Panc1 (cell line): ENCODE measurements around the gene MARS2. TPM values are rescaled to one million over a fixed set of nuclear protein-coding genes. Genes with fewer than 3 reads are reported as not detected.

Experiments used
- ATAC-seq: fragments of 200-7000 bp; cut with Tn5 transposase; 2 replicates; pipeline ENCODE4 v1.9.1; 2020; ENCODE audit warnings: mild to moderate bottlenecking, moderate library complexity
- BruUV-seq: library from RNA; stranded (reverse); fragments of 400-500 nt; replicated peaks from 2 replicates; lab custom pipeline; 2021; lab: Mats Ljungman, UMichigan
- CTCF ChIA-PET: fragments of 300-600 bp; sonication (Branson Sonifier 250); formaldehyde crosslinking; loops from one replicate; lab custom pipeline; 2022; ENCODE audit warnings: antibody characterized with exemption; lab: Charles Lee
- POLR2A ChIA-PET: fragments of 300-600 bp; sonication (Branson Sonifier 250); formaldehyde crosslinking; loops from one replicate; lab custom pipeline; 2022; ENCODE audit warnings: antibody characterized with exemption; lab: Charles Lee
- DNase-seq: peaks from one replicate; pipeline ENCODE4 v3.0.0-alpha.2; 2010; ENCODE audit warnings: low read depth, low spot score
- H3K27ac ChIP-seq: 2 replicates; pipeline ENCODE4 v1.5.1; 2011; ENCODE audit warnings: mild to moderate bottlenecking, low read length, inconsistent platforms
- H3K27me3 ChIP-seq: fragments of 200-500 bp; sonication (Bioruptor generic); 2 replicates; pipeline ENCODE4 v1.6.0; 2014; ENCODE audit warnings: low read length, inconsistent platforms; ENCODE audit not compliant: control insufficient read depth, insufficient read depth
- H3K36me3 ChIP-seq: fragments of 200-500 bp; sonication (Bioruptor generic); 2 replicates; pipeline ENCODE4 v1.5.1; 2014; ENCODE audit warnings: inconsistent platforms, mild to moderate bottlenecking, low read length, moderate library complexity; ENCODE audit not compliant: control insufficient read depth, insufficient read depth
- H3K4me1 ChIP-seq: 2 replicates; pipeline ENCODE4 v1.5.1; 2011; ENCODE audit warnings: inconsistent platforms, mild to moderate bottlenecking, low read length, moderate library complexity; ENCODE audit not compliant: control insufficient read depth, insufficient read depth
- H3K4me3 ChIP-seq, 2 experiments: 2 replicates each; pipeline ENCODE4 v1.5.1; 2011 to 2012; ENCODE audit warnings: low read depth in 2 of 2, low read length in 2 of 2, mild to moderate bottlenecking in 2 of 2, inconsistent platforms in 1 of 2, moderate library complexity in 1 of 2
- H3K9me3 ChIP-seq: fragments of 200-500 bp; sonication (Bioruptor generic); 2 replicates; pipeline ENCODE4 v1.5.1; 2014; ENCODE audit warnings: low read depth, mild to moderate bottlenecking, inconsistent platforms, low read length, moderate library complexity; ENCODE audit not compliant: control insufficient read depth, insufficient read depth
- CTCF ChIP-seq: fragments of 450-650 bp; IDR thresholded peaks from 2 replicates; pipeline ENCODE4 v1.5.1; 2017; ENCODE audit warnings: mild to moderate bottlenecking
- POLR2AphosphoS5 ChIP-seq: IDR thresholded peaks from 2 replicates; pipeline ENCODE4 v1.6.1; 2012; ENCODE audit warnings: mild to moderate bottlenecking, low read depth, low read length, moderate library complexity
- SIN3A ChIP-seq: IDR thresholded peaks from 2 replicates; pipeline ENCODE4 v1.6.1; 2012; ENCODE audit warnings: low read depth, mild to moderate bottlenecking, low read length, moderate library complexity, borderline replicate concordance; ENCODE audit not compliant: insufficient read depth
- TCF7L2 ChIP-seq: IDR thresholded peaks from 2 replicates; pipeline ENCODE4 v1.6.1; 2011; ENCODE audit warnings: mild to moderate bottlenecking, low read depth, low read length, inconsistent platforms
- in situ Hi-C: cut with HindIII; loops from 2 replicates; pipeline ENCODE4 v1.10.0; 2016; ENCODE audit warnings: low sequenced_read_pairs, low pct_unique_long_range_greater_than_20kb
- intact Hi-C: fragments of 100-400 bp; cut with micrococcal nuclease; formaldehyde crosslinking; loops from one replicate; pipeline ENCODE4 v1.10.0; 2022; ENCODE audit not compliant: unreplicated experiment
- total RNA-seq: library from RNA; stranded (reverse); gene quantifications from one replicate; pipeline ENCODE4 v1.2.1, GENCODE V29; 2021; ENCODE audit not compliant: unreplicated experiment
- TF ChIP-seq, protein P1 (sequence below), 2 experiments: IDR thresholded peaks; 2 replicates each; pipeline ENCODE4 v1.6.1; 2011 to 2012; ENCODE audit warnings: low read depth in 2 of 2, control low read depth in 1 of 2, low read length in 1 of 2, mild to moderate bottlenecking in 1 of 2, moderate library complexity in 1 of 2; ENCODE audit not compliant: insufficient read depth in 1 of 2

The MARS2 gene
- total RNA-seq, 1 experiment from 2014 or later, result 8.7 TPM

GRCh38 chr2:197704434-197705120, 592 bp upstream of the MARS2 start:
- DNase-seq (peak; percentile 36), ATAC-seq (peak; percentile 65)
- in situ Hi-C loops, result no loop called here
- POLR2A ChIA-PET, result interaction anchor here (0.6 kb wide), 1 partner anchor 135 kb away, joined by 4 read pairs; no protein-coding TSS in a partner anchor
- intact Hi-C loops, result loop anchor here (5.0 kb wide), 1 partner anchor 202 kb away; the partner anchor contains the start of gene HSPE1
- CTCF ChIA-PET, result interaction anchor here (0.6 to 1.1 kb wide), 2 partner anchors 42 to 205 kb away, joined by 3 to 5 read pairs; partner anchors contain the start of genes HSPD1 and HSPE1
- H3K4me1 ChIP-seq, result peaks cover 15% of the 10 kb centered on the region
- TF ChIP-seq POLR2AphosphoS5 (no peak), SIN3A (no peak), CTCF (no peak), TCF7L2 (no peak)
- TF ChIP-seq, protein P1, sequence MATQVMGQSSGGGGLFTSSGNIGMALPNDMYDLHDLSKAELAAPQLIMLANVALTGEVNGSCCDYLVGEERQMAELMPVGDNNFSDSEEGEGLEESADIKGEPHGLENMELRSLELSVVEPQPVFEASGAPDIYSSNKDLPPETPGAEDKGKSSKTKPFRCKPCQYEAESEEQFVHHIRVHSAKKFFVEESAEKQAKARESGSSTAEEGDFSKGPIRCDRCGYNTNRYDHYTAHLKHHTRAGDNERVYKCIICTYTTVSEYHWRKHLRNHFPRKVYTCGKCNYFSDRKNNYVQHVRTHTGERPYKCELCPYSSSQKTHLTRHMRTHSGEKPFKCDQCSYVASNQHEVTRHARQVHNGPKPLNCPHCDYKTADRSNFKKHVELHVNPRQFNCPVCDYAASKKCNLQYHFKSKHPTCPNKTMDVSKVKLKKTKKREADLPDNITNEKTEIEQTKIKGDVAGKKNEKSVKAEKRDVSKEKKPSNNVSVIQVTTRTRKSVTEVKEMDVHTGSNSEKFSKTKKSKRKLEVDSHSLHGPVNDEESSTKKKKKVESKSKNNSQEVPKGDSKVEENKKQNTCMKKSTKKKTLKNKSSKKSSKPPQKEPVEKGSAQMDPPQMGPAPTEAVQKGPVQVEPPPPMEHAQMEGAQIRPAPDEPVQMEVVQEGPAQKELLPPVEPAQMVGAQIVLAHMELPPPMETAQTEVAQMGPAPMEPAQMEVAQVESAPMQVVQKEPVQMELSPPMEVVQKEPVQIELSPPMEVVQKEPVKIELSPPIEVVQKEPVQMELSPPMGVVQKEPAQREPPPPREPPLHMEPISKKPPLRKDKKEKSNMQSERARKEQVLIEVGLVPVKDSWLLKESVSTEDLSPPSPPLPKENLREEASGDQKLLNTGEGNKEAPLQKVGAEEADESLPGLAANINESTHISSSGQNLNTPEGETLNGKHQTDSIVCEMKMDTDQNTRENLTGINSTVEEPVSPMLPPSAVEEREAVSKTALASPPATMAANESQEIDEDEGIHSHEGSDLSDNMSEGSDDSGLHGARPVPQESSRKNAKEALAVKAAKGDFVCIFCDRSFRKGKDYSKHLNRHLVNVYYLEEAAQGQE (IDR thresholded peaks at IDR 0.05; ENCODE audit: insufficient read depth in 1 of 2, low read depth in 2 of 2, low read length in 1 of 2), result no peak
- H3K27ac ChIP-seq, result peak overlapping the region; percentile 99
- H3K4me3 ChIP-seq, result peak overlapping the region; percentile 52 to 94
- peaks cover 6% of the 10 kb centered on the region for H3K36me3 ChIP-seq
- H3K9me3 ChIP-seq, result no peaks in the 10 kb centered on the region
- H3K27me3 ChIP-seq, result no peaks in the 10 kb centered on the region
- no TSS peak for BruUV-seq

GRCh38 chr2:197705912-197706838, 1.0 kb downstream of the MARS2 start:
- no TSS peak for BruUV-seq
- peak overlapping the region; percentile 76 to 94 for H3K4me3 ChIP-seq
- TF ChIP-seq CTCF (no peak), SIN3A (no peak), POLR2AphosphoS5 (no peak), TCF7L2 (no peak)
- TF ChIP-seq, protein P1 (IDR thresholded peaks at IDR 0.05; ENCODE audit: insufficient read depth in 1 of 2, low read depth in 2 of 2, low read length in 1 of 2), result no peak
- in situ Hi-C loops, result no loop called here
- no peaks in the 10 kb centered on the region for H3K9me3 ChIP-seq
- ATAC-seq, result peak; percentile 12
- intact Hi-C loops, result loop anchor here (2.0 to 5.0 kb wide), 2 partner anchors 71 to 204 kb away; partner anchors contain the start of gene HSPE1
- peaks cover 6% of the 10 kb centered on the region for H3K36me3 ChIP-seq
- H3K27ac ChIP-seq, result peak overlapping the region; percentile 81
- H3K27me3 ChIP-seq, result no peaks in the 10 kb centered on the region
- peaks cover 15% of the 10 kb centered on the region for H3K4me1 ChIP-seq
- no peak for DNase-seq
- CTCF ChIA-PET, result interaction anchor here (0.6 kb wide), 2 partner anchors 96 to 175 kb away, joined by 3 to 5 read pairs; no protein-coding TSS in a partner anchor
- POLR2A ChIA-PET, result no interaction called here
